HL-60/S4 treated with phorbol 12-myristate 13-acetate at 8.2 ng/mL for 4 days and 3 days (cell line): Measurements from ENCODE around the gene ARHGEF17.

Experiments used
- in situ Hi-C: fragments of 300-500 bp; cut with MboI; formaldehyde crosslinking; loops from 2 replicates; pipeline ENCODE4 v1.15.0; 2022; ENCODE audit warnings: low sequenced_read_pairs

ARHGEF17 gene

GRCh38 chr11:73331138-73331916 is 23.3 kb downstream of the ARHGEF17 start:
- in situ Hi-C loops, result no loop called here

- in situ Hi-C loops, result no loop called here
Observed at GRCh38 chr11:73333173-73333572, 25.1 kb downstream of the ARHGEF17 start.

- in situ Hi-C loops, result no loop called here
Observed at GRCh38 chr11:73333640-73334383, 25.7 kb downstream of the ARHGEF17 start.

GRCh38 chr11:73334384-73335203 is 26.5 kb downstream of the ARHGEF17 start:
- in situ Hi-C loops, result no loop called here

- in situ Hi-C loops, result no loop called here
Observed at GRCh38 chr11:73335204-73335923, 27.3 kb downstream of the ARHGEF17 start.

- in situ Hi-C loops, result no loop called here
Observed at GRCh38 chr11:73337846-73338245, 29.8 kb downstream of the ARHGEF17 start.

- in situ Hi-C loops, result no loop called here
Observed at GRCh38 chr11:73338279-73338678, 30.2 kb downstream of the ARHGEF17 start.

GRCh38 chr11:73340164-73340563 is 32.1 kb downstream of the ARHGEF17 start:
- in situ Hi-C loops, result no loop called here

GRCh38 chr11:73342633-73343032 is 34.6 kb downstream of the ARHGEF17 start:
- in situ Hi-C loops, result no loop called here

GRCh38 chr11:73343076-73343873 is 35.2 kb downstream of the ARHGEF17 start:
- in situ Hi-C loops, result no loop called here

GRCh38 chr11:73344191-73344607 is 36.1 kb downstream of the ARHGEF17 start:
- in situ Hi-C loops, result no loop called here

- in situ Hi-C loops, result no loop called here
Observed at GRCh38 chr11:73345481-73346160, 37.5 kb downstream of the ARHGEF17 start.

GRCh38 chr11:73346186-73346935 is 38.3 kb downstream of the ARHGEF17 start:
- in situ Hi-C loops, result no loop called here

- in situ Hi-C loops, result no loop called here
Observed at GRCh38 chr11:73347067-73347466, 39.0 kb downstream of the ARHGEF17 start.

GRCh38 chr11:73348838-73349237 is 40.8 kb downstream of the ARHGEF17 start:
- in situ Hi-C loops, result no loop called here

- in situ Hi-C loops, result no loop called here
Observed at GRCh38 chr11:73349633-73350032, 41.6 kb downstream of the ARHGEF17 start.

GRCh38 chr11:73350908-73351636 is 43.0 kb downstream of the ARHGEF17 start:
- in situ Hi-C loops, result no loop called here

GRCh38 chr11:73353422-73353821 is 45.3 kb downstream of the ARHGEF17 start:
- in situ Hi-C loops, result no loop called here
